Right atrium auricular region (tissue), 2 donors: Measurements from ENCODE around the gene GLIPR1L2. TPM values are rescaled to one million over a fixed set of nuclear protein-coding genes. Genes with fewer than 3 reads are reported as not detected.
"Not testable (repeated sequence)": the region's sequence is repeated elsewhere in the genome, so short reads cannot be mapped to it uniquely, and the experiment has no call there.

Experiments used
- DNase-seq: peaks from one replicate; pipeline ENCODE4 v3.0.0-alpha.2; 2019; ENCODE audit warnings: low spot score
- H3K27ac ChIP-seq, 2 donors: fragments of 200-600 bp; sonication (generic); 1 replicate in 1 of 2; 2 replicates in 1 of 2; pipeline ENCODE4 v1.5.1; 2016 to 2019
- H3K27me3 ChIP-seq, 2 donors: fragments of 200-600 bp; sonication (generic); one replicate each; pipeline versions ENCODE4 v1.5.1 to v1.6.0; 2017 to 2019
- H3K36me3 ChIP-seq: fragments of 200-600 bp; sonication (generic); one replicate; pipeline ENCODE4 v1.5.1; 2016
- H3K4me1 ChIP-seq, 2 donors: fragments of 200-600 bp; sonication (generic); one replicate each; pipeline versions ENCODE4 v1.5.1 to v1.6.0; 2017 to 2019
- H3K4me3 ChIP-seq, 2 donors: fragments of 200-600 bp; sonication (generic); 1 replicate in 1 of 2; 2 replicates in 1 of 2; pipeline ENCODE4 v1.5.1; 2017 to 2019; ENCODE audit warnings: mild to moderate bottlenecking in 1 of 2, moderate library complexity in 1 of 2
- H3K9me3 ChIP-seq, 2 donors: fragments of 200-600 bp; sonication (generic); one replicate each; pipeline ENCODE4 v1.5.1; 2019
- CTCF ChIP-seq, 2 donors: fragments of 200-600 bp; sonication (generic); IDR thresholded peaks; one replicate each; pipeline ENCODE4 v1.5.1; 2019; ENCODE audit warnings: antibody characterized with exemption in 2 of 2
- total RNA-seq, 2 donors: library from RNA; depleted of rRNA; stranded (reverse); fragments of >200 nt; gene quantifications; one replicate each; pipeline ENCODE4 v1.1.0, GENCODE V29; 2016

Gene GLIPR1L2
- 1 to 10 TPM; 2.3 to 3.8 TPM for total RNA-seq

- Histone ChIP-seq H3K27ac (peak within 1 kb of the TSS; percentile 92 to 94), H3K27me3 (no peaks in the 10 kb centered on the region), H3K36me3 (no peaks in the 10 kb centered on the region), H3K4me3 (peak within 1 kb of the TSS; percentile 58 to 66), H3K4me1 (peaks cover 0 to 24% of the 10 kb centered on the region in 2 donors), H3K9me3 (no peaks in the 10 kb centered on the region)
- TF ChIP-seq CTCF (IDR thresholded peaks at IDR 0.05) = peak; percentile 58 to 88
- peak; percentile 95 for DNase-seq
Measured at GRCh38 chr12:75390899-75391538, at the start of gene GLIPR1L2. TSS of gene GLIPR1L2 (plus strand) at chr12:75391089. CDS start at chr12:75391117, 28 bp downstream.

DNA sequence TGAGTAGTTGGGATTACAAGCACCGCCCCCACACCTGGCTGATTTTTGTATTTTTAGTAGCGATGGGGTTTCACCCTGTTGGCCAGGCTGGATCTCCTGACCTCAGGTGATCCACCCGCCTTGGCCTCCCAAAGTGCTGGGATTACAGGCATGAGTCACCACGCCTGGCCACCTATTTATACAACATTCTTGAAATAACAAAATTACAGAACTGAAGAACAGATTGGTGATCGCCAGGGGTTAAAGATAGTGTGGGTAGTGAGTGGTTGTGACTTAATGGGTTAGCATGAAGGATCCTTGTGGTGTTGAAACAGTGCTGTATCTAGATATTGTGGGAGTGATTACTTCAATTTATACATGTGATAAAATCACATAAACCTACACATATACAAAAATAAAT is 49.0 kb upstream of the GLIPR1L2 start:
- TF ChIP-seq CTCF (IDR thresholded peaks at IDR 0.05) = no peak
- Histone ChIP-seq H3K27ac (no peak overlapping the region), H3K4me1 (no peaks in the 10 kb centered on the region)

DNA sequence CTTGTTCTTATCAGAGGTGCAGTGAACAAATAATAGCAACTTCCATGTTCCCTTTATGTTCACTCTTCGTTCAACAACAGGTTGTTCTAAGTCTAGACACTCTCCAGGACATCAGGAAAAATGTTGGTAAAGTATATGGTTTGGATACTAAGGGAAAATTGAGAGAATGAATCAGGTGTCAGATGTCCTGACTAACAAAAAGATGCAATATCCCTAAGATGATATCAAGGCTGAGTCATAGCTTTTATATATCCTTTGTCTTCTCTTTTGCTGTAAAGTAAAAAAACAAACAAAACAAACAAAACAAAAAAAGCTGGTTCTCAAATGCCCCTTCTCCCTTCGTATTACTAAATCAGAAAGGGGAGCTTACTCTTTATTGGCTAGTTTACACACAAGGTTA is 45.4 kb upstream of the GLIPR1L2 start:
- no peaks in the 10 kb centered on the region for H3K27me3 ChIP-seq
- no peak for DNase-seq
- no peaks in the 10 kb centered on the region for H3K36me3 ChIP-seq
- no peak overlapping the region for H3K27ac ChIP-seq
- TF ChIP-seq CTCF (IDR thresholded peaks at IDR 0.05) = no peak
- no peaks in the 10 kb centered on the region for H3K9me3 ChIP-seq
- no peak overlapping the region for H3K4me3 ChIP-seq
- no peaks in the 10 kb centered on the region for H3K4me1 ChIP-seq

More for the DNA sequence above, 49.0 kb upstream of the GLIPR1L2 start:
- no peak for DNase-seq
- Histone ChIP-seq H3K4me3 (no peak overlapping the region), H3K27me3 (no peaks in the 10 kb centered on the region), H3K9me3 (no peaks in the 10 kb centered on the region), H3K36me3 (no peaks in the 10 kb centered on the region)

- not testable (repeated sequence) for H3K4me3 ChIP-seq, DNase-seq, H3K27me3 ChIP-seq, H3K4me1 ChIP-seq, H3K9me3 ChIP-seq, H3K27ac ChIP-seq, H3K36me3 ChIP-seq
Measured at GRCh38 chr12:75346215-75346614, 44.7 kb upstream of the GLIPR1L2 start.

- peaks cover 0 to 7% of the 10 kb centered on the region in 2 donors for H3K9me3 ChIP-seq
- no peak for DNase-seq
Measured at GRCh38 chr12:75349946-75350345, 40.9 kb upstream of the GLIPR1L2 start.

DNA sequence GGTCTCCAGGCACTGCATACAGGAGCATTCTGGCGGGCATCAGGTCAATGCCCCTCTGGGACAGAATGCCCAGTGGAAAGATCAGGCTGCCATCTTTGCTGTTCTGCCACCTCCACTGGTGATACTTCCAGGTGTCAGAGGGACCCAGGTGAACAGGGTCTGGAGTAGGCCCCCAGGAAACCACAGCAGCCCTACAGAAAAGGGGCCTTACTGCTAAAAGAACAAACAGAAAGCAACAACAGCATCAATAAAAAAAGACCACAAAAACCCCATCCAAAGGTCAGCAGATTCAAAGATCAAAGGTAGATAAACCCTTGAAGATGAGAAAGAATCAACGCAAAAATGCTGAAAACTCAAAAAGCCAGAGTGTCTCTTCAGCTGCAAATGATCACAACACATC is 40.5 kb upstream of the GLIPR1L2 start:
- Histone ChIP-seq H3K27me3 (no peaks in the 10 kb centered on the region), H3K36me3 (no peaks in the 10 kb centered on the region), H3K27ac (no peak overlapping the region), H3K4me3 (no peak overlapping the region), H3K4me1 (no peaks in the 10 kb centered on the region), H3K9me3 (peaks cover 0 to 12% of the 10 kb centered on the region in 2 donors)
- no peak for TF ChIP-seq CTCF (IDR thresholded peaks at IDR 0.05)
- DNase-seq = no peak

More at GRCh38 chr12:75349946-75350345, 40.9 kb upstream of the GLIPR1L2 start:
- Histone ChIP-seq H3K4me1 (no peaks in the 10 kb centered on the region), H3K36me3 (no peaks in the 10 kb centered on the region), H3K27me3 (no peaks in the 10 kb centered on the region), H3K4me3 (no peak overlapping the region), H3K27ac (no peak overlapping the region)
- no peak for TF ChIP-seq CTCF (IDR thresholded peaks at IDR 0.05)
